Stimulated activated CD4-positive, alpha-beta T cell treated with anti-CD3 and anti-CD28 coated beads, Interleukin-4, amount 100 ng/mL, for 24 hours (primary cell): ENCODE data around the gene ANKFY1.
A peak's percentile ranks its signal among the peaks of the same experiment; 100 is the strongest.

Experiments
- DNase-seq: peaks from one replicate; pipeline ENCODE4 v3.0.0-alpha.2; 2020

The ANKFY1 gene

GRCh38 chr17:4263282-4264215, at the start of gene ANKFY1:
ANKFY1 (minus strand) TSS chr17:4263979; CDS start chr17:4263941, 38 bp downstream.
- peak; percentile 98 for DNase-seq

GRCh38 chr17:4310354-4311060, 46.7 kb upstream of the ANKFY1 start:
- DNase-seq = no peak

GRCh38 chr17:4309897-4310296, 46.1 kb upstream of the ANKFY1 start:
- no peak for DNase-seq

- no peak for DNase-seq
Measured at GRCh38 chr17:4307179-4307930, 43.6 kb upstream of the ANKFY1 start.

- no peak for DNase-seq
Measured at GRCh38 chr17:4305224-4305623, 41.4 kb upstream of the ANKFY1 start.

- peak; percentile 64 for DNase-seq
Measured at GRCh38 chr17:4304417-4305027, 40.7 kb upstream of the ANKFY1 start.

GRCh38 chr17:4301066-4301465, 37.3 kb upstream of the ANKFY1 start:
- no peak for DNase-seq

GRCh38 chr17:4297351-4297750, 33.6 kb upstream of the ANKFY1 start:
- no peak for DNase-seq

GRCh38 chr17:4295686-4296085, 31.9 kb upstream of the ANKFY1 start:
- no peak for DNase-seq

GRCh38 chr17:4293572-4293971, 29.8 kb upstream of the ANKFY1 start:
- no peak for DNase-seq

GRCh38 chr17:4287710-4288109, 23.9 kb upstream of the ANKFY1 start:
- DNase-seq = no peak

GRCh38 chr17:4276514-4276913, 12.7 kb upstream of the ANKFY1 start:
- no peak for DNase-seq

- DNase-seq = no peak
Measured at GRCh38 chr17:4272972-4273368, 9.2 kb upstream of the ANKFY1 start.

- no peak for DNase-seq
Measured at GRCh38 chr17:4272213-4272971, 8.6 kb upstream of the ANKFY1 start.

- DNase-seq = no peak
Measured at GRCh38 chr17:4270736-4271135, 7.0 kb upstream of the ANKFY1 start.

GRCh38 chr17:4269915-4270314, 6.1 kb upstream of the ANKFY1 start:
- DNase-seq = no peak

- DNase-seq = no peak
Measured at GRCh38 chr17:4267402-4267801, 3.6 kb upstream of the ANKFY1 start.

- no peak for DNase-seq
Measured at GRCh38 chr17:4266550-4266949, 2.8 kb upstream of the ANKFY1 start.

- no peak for DNase-seq
Measured at GRCh38 chr17:4262703-4263102, 1.1 kb downstream of the ANKFY1 start.

GRCh38 chr17:4261452-4261851, 2.3 kb downstream of the ANKFY1 start:
- no peak for DNase-seq

- no peak for DNase-seq
Measured at GRCh38 chr17:4258867-4259266, 4.9 kb downstream of the ANKFY1 start.

- no peak for DNase-seq
Measured at GRCh38 chr17:4256952-4257351, 6.8 kb downstream of the ANKFY1 start.
